HuH-7.5 (cell line): Measurements from ENCODE around the gene SUMF1.
"Not testable (repeated sequence)": the region's sequence is repeated elsewhere in the genome, so short reads cannot be mapped to it uniquely, and the experiment has no call there.

Experiments used
- DNase-seq: peaks from one replicate; pipeline ENCODE4 v3.0.0; 2011; ENCODE audit warnings: low spot score

SUMF1 gene

GRCh38 chr3:4461468-4462090, 5.5 kb downstream of the SUMF1 start:
- DNase-seq, result no peak

GRCh38 chr3:4460334-4460733, 6.7 kb downstream of the SUMF1 start:
- no peak for DNase-seq

GRCh38 chr3:4458961-4459360, 8.1 kb downstream of the SUMF1 start:
- no peak for DNase-seq

- DNase-seq, result not testable (repeated sequence)
Measured at GRCh38 chr3:4456780-4457179, 10.3 kb downstream of the SUMF1 start.

- DNase-seq, result no peak
Measured at GRCh38 chr3:4454142-4454541, 12.9 kb downstream of the SUMF1 start.

GRCh38 chr3:4449043-4449805, 17.8 kb downstream of the SUMF1 start:
- DNase-seq, result no peak

GRCh38 chr3:4448187-4448586, 18.9 kb downstream of the SUMF1 start:
- DNase-seq, result no peak

- no peak for DNase-seq
Measured at GRCh38 chr3:4447295-4447999, 19.6 kb downstream of the SUMF1 start.

GRCh38 chr3:4440951-4441350, 26.1 kb downstream of the SUMF1 start:
- DNase-seq, result no peak

GRCh38 chr3:4438296-4438695, 28.8 kb downstream of the SUMF1 start:
- DNase-seq, result no peak

GRCh38 chr3:4432259-4432658, 34.8 kb downstream of the SUMF1 start:
- DNase-seq, result no peak

- DNase-seq, result no peak
Measured at GRCh38 chr3:4429648-4430350, 37.3 kb downstream of the SUMF1 start.

- DNase-seq, result peak; percentile 34
Measured at GRCh38 chr3:4426782-4427344, 40.2 kb downstream of the SUMF1 start.

- no peak for DNase-seq
Measured at GRCh38 chr3:4426261-4426781, 40.7 kb downstream of the SUMF1 start.

- no peak for DNase-seq
Measured at GRCh38 chr3:4425707-4426106, 41.4 kb downstream of the SUMF1 start.

GRCh38 chr3:4425055-4425454, 42.0 kb downstream of the SUMF1 start:
- no peak for DNase-seq

- DNase-seq, result no peak
Measured at GRCh38 chr3:4421121-4421520, 45.9 kb downstream of the SUMF1 start.

- no peak for DNase-seq
Measured at GRCh38 chr3:4419920-4420319, 47.1 kb downstream of the SUMF1 start.

GRCh38 chr3:4419386-4419785, 47.7 kb downstream of the SUMF1 start:
- DNase-seq, result no peak

GRCh38 chr3:4418156-4418555, 48.9 kb downstream of the SUMF1 start:
- no peak for DNase-seq

- no peak for DNase-seq
Measured at GRCh38 chr3:4417449-4417848, 49.6 kb downstream of the SUMF1 start.

GRCh38 chr3:4416961-4417360, 50.1 kb downstream of the SUMF1 start:
- DNase-seq, result no peak
